H1 (cell line): ENCODE results near the gene QRICH1. TPM values are rescaled to one million over a fixed set of nuclear protein-coding genes. Genes with fewer than 3 reads are reported as not detected.

Experiments
- CTCF ChIA-PET: fragments of 300-600 bp; sonication (Branson Sonifier 250); formaldehyde crosslinking; loops from one replicate; lab custom pipeline; 2021; ENCODE audit not compliant: partially characterized antibody; lab: Charles Lee
- POLR2A ChIA-PET: fragments of 300-600 bp; sonication (Branson Sonifier 250); formaldehyde crosslinking; loops from one replicate; lab custom pipeline; 2021; ENCODE audit warnings: inconsistent platforms; ENCODE audit not compliant: partially characterized antibody; lab: Charles Lee
- DNase-seq, 2 experiments: peaks; one replicate each; pipeline versions ENCODE4 v3.0.0 to v3.0.0-alpha.2; 2010 to 2022; ENCODE audit warnings: low spot score in 2 of 2, low read depth in 1 of 2, mixed read lengths in 1 of 2
- FAIRE-seq: peaks from 2 replicates; lab custom pipeline; 2011; peaks lifted over from hg19 to GRCh38; lab: Jason Lieb, UNC
- H2AFZ ChIP-seq: 2 replicates; pipeline ENCODE4 v1.8.1; 2012; ENCODE audit warnings: low read length, inconsistent platforms
- H2AK5ac ChIP-seq: 2 replicates; pipeline ENCODE4 v1.6.1; 2013; ENCODE audit warnings: low read depth, low read length
- H2BK120ac ChIP-seq: replicated peaks from 2 replicates; pipeline ENCODE3; 2013; ENCODE audit warnings: low read depth, low read length, inconsistent platforms
- H2BK12ac ChIP-seq: 2 replicates; pipeline ENCODE4 v1.6.1; 2013; ENCODE audit warnings: low read depth, low read length
- H2BK15ac ChIP-seq: 2 replicates; pipeline ENCODE4 v1.6.1; 2013; ENCODE audit warnings: low read length
- H2BK20ac ChIP-seq: 2 replicates; pipeline ENCODE4 v1.6.1; 2013; ENCODE audit warnings: low read length
- H2BK5ac ChIP-seq: 2 replicates; pipeline ENCODE4 v1.6.1; 2013; ENCODE audit warnings: low read depth, low read length
- H3K14ac ChIP-seq: 2 replicates; pipeline ENCODE4 v1.6.1; 2013; ENCODE audit warnings: inconsistent platforms; ENCODE audit not compliant: insufficient read length
- H3K18ac ChIP-seq: 2 replicates; pipeline ENCODE4 v1.6.1; 2013; ENCODE audit warnings: low read length; ENCODE audit errors: extremely low read depth
- H3K23ac ChIP-seq: 2 replicates; pipeline ENCODE4 v1.6.1; 2013; ENCODE audit warnings: inconsistent platforms; ENCODE audit not compliant: insufficient read length
- H3K23me2 ChIP-seq: 2 replicates; pipeline ENCODE4 v1.6.1; 2013; ENCODE audit warnings: low read depth, low read length
- H3K27ac ChIP-seq: 2 replicates; pipeline ENCODE4 v1.6.1; 2011; ENCODE audit warnings: low read depth, low read length, inconsistent platforms
- H3K27me3 ChIP-seq, 4 experiments: replicated peaks in 1 of 4; 1 replicate in 1 of 4; 2 replicates in 3 of 4; pipeline versions ENCODE4 v1.6.1 to v1.8.1; 2011 to 2013; ENCODE audit warnings: low read length in 3 of 4, mild to moderate bottlenecking in 3 of 4, inconsistent platforms in 2 of 4, mixed read lengths in 2 of 4, moderate library complexity in 1 of 4; ENCODE audit not compliant: control insufficient read depth in 3 of 4, insufficient read depth in 3 of 4; ENCODE audit errors: extremely low read depth in 1 of 4
- H3K36me3 ChIP-seq, 4 experiments: 2 replicates each; pipeline versions ENCODE4 v1.6.1 to v1.8.1; 2011 to 2013; ENCODE audit warnings: mild to moderate bottlenecking in 4 of 4, low read length in 3 of 4, moderate library complexity in 2 of 4, control low read depth in 1 of 4, inconsistent platforms in 1 of 4; ENCODE audit not compliant: insufficient read depth in 4 of 4, control insufficient read depth in 2 of 4
- H3K4ac ChIP-seq: replicated peaks from 2 replicates; pipeline ENCODE3; 2013; ENCODE audit warnings: low read length, low read depth, mixed read lengths, inconsistent platforms; ENCODE audit not compliant: insufficient read length
- H3K4me1 ChIP-seq, 4 experiments: replicated peaks in 1 of 4; 1 replicate in 1 of 4; 2 replicates in 3 of 4; pipeline versions ENCODE4 v1.6.1 to v1.8.1; 2011 to 2013; ENCODE audit warnings: low read length in 3 of 4, inconsistent platforms in 2 of 4, mixed read lengths in 1 of 4; ENCODE audit not compliant: insufficient read depth in 4 of 4, control insufficient read depth in 3 of 4
- H3K4me2 ChIP-seq, 2 experiments: 2 replicates each; pipeline versions ENCODE4 v1.6.1 to v1.8.1; 2011 to 2013; ENCODE audit warnings: low read depth in 2 of 2, low read length in 2 of 2, control low read depth in 1 of 2, inconsistent platforms in 1 of 2, mild to moderate bottlenecking in 1 of 2; ENCODE audit not compliant: insufficient read depth in 1 of 2
- H3K4me3 ChIP-seq, 4 experiments: fragments of 200-600, 300-600 bp in 1 of 4; sonication (generic), shearing (Covaris generic), sonication (Bioruptor Twin) in 1 of 4; 2 replicates each; pipeline versions ENCODE4 v1.5.1 to v1.8.1; 2011 to 2016; ENCODE audit warnings: low read length in 4 of 4, low read depth in 3 of 4, control low read depth in 2 of 4, inconsistent platforms in 2 of 4, mild to moderate bottlenecking in 2 of 4, mixed read lengths in 1 of 4, moderate library complexity in 1 of 4; ENCODE audit not compliant: insufficient read depth in 2 of 4; ENCODE audit errors: extremely low read depth in 1 of 4
- H3K56ac ChIP-seq: replicated peaks from 2 replicates; pipeline ENCODE3; 2013; ENCODE audit warnings: low read depth, mild to moderate bottlenecking, mixed read lengths, low read length, inconsistent platforms; ENCODE audit not compliant: insufficient read length
- H3K79me1 ChIP-seq: 2 replicates; pipeline ENCODE4 v1.6.1; 2013; ENCODE audit warnings: low read depth, low read length, control low read depth
- H3K79me2 ChIP-seq, 2 experiments: 2 replicates each; pipeline versions ENCODE4 v1.6.1 to v1.8.1; 2012 to 2013; ENCODE audit warnings: low read length in 2 of 2, mild to moderate bottlenecking in 2 of 2, inconsistent platforms in 1 of 2; ENCODE audit not compliant: insufficient read depth in 2 of 2, control insufficient read depth in 1 of 2
- H3K9ac ChIP-seq, 4 experiments: replicated peaks in 1 of 4; 1 replicate in 1 of 4; 2 replicates in 3 of 4; pipeline versions ENCODE4 v1.6.1 to v1.8.1; 2011 to 2013; ENCODE audit warnings: low read depth in 3 of 4, low read length in 3 of 4, control low read depth in 2 of 4, mild to moderate bottlenecking in 2 of 4, moderate library complexity in 2 of 4, inconsistent platforms in 1 of 4; ENCODE audit errors: extremely low read depth in 1 of 4
- H3K9me3 ChIP-seq, 2 experiments: 2 replicates each; pipeline versions ENCODE4 v1.6.1 to v1.8.1; 2012 to 2013; ENCODE audit warnings: mild to moderate bottlenecking in 2 of 2, moderate library complexity in 2 of 2, control low read depth in 1 of 2, inconsistent platforms in 1 of 2, low read depth in 1 of 2, low read length in 1 of 2, mixed read lengths in 1 of 2; ENCODE audit not compliant: insufficient read depth in 2 of 2
- H4K20me1 ChIP-seq, 2 experiments: replicated peaks in 1 of 2; 2 replicates each; pipeline versions ENCODE3 to v1.8.1; 2011 to 2013; ENCODE audit warnings: inconsistent platforms in 2 of 2, low read length in 2 of 2, mild to moderate bottlenecking in 1 of 2; ENCODE audit not compliant: insufficient read depth in 2 of 2, control insufficient read depth in 1 of 2
- H4K5ac ChIP-seq: 2 replicates; pipeline ENCODE4 v1.6.1; 2013; ENCODE audit warnings: low read length, low read depth, mixed read lengths, inconsistent platforms; ENCODE audit not compliant: insufficient read length
- H4K8ac ChIP-seq: 2 replicates; pipeline ENCODE4 v1.8.0; 2013; ENCODE audit warnings: mild to moderate bottlenecking, moderate library complexity, low read length, inconsistent platforms; ENCODE audit not compliant: insufficient read depth; ENCODE audit errors: extremely low read depth
- H4K91ac ChIP-seq: replicated peaks from 2 replicates; pipeline ENCODE3; 2013; ENCODE audit warnings: low read length, mixed read lengths, inconsistent platforms; ENCODE audit not compliant: insufficient read length
- GTF2F1 ChIP-seq: IDR thresholded peaks from 2 replicates; pipeline ENCODE4 v1.6.1; 2012; ENCODE audit warnings: low read depth, low read length, improper control_type of control experiment, borderline replicate concordance
- WGBS, 2 experiments: shearing (Covaris generic) in 1 of 2; methylation state at CpG; one replicate each; pipeline versions ENCODE4 v1.1.6 to v1.1.7; 2013 to 2015; ENCODE audit warnings: low lambda C conversion rate in 2 of 2, mixed read lengths in 2 of 2, inconsistent platforms in 1 of 2, low coverage in 1 of 2, missing lambda C conversion rate in 1 of 2; ENCODE audit not compliant: insufficient replicate concordance in 2 of 2, insufficient coverage in 1 of 2, insufficient read length in 1 of 2; ENCODE audit errors: extremely low coverage in 1 of 2, missing lambda C conversion rate in 1 of 2; 5-methylcytosine and 5-hydroxymethylcytosine counted together
- polyA plus RNA-seq, 7 experiments: library from polyadenylated mRNA; depleted of rRNA in 3 of 7; stranded (reverse) in 5 of 7; unstranded in 2 of 7; fragments of >200 nt in 5 of 7; fragments of 200-250 nt in 2 of 7; gene quantifications; 1 replicate in 5 of 7; 2 replicates in 1 of 7; 4 replicates in 1 of 7; pipeline versions ENCODE4 v1.2.1 to v1.2.3, GENCODE V29; 2011 to 2013; ENCODE audit warnings: missing spikeins in 2 of 7, mixed read lengths in 2 of 7
- total RNA-seq: library from RNA; stranded (reverse); fragmentation: NEBNext Ultra II Directional; extraction: Animal tissue kit (Norgen Biotek cat#: 25700); gene quantifications from 2 replicates; pipeline ENCODE4 v1.2.1, GENCODE V29; 2021

The QRICH1 gene
- total and polyA plus RNA-seq, 2 of the 8 experiments (the other 6 are each of a cell fraction or from before 2014, with no cell fraction given) = 128 to 142 TPM

GRCh38 chr3:49092938-49093852 lies 676 bp downstream of the QRICH1 start:
- Histone ChIP-seq H3K4me3 (peak overlapping the region; percentile 80 to 99 (median 89)), H3K23me2 (peaks cover 9% of the 10 kb centered on the region), H2BK120ac (no peak overlapping the region), H3K4ac (peak overlapping the region; percentile 57), H4K5ac (peak overlapping the region; percentile 79), H3K79me1 (peaks cover 2% of the 10 kb centered on the region; the same call in 1 of the 2 replicates), H3K18ac (no peak overlapping the region; the same call in 1 of the 2 replicates), H3K9ac (peak overlapping the region; percentile 92 to 100 (median 94)), H3K4me2 (peak overlapping the region; percentile 74 to 89), H3K56ac (peak overlapping the region; percentile 90), H3K79me2 (peaks cover 21 to 50% of the 10 kb centered on the region in 2 experiments), H2BK15ac (no peak overlapping the region), H2BK12ac (no peak overlapping the region), H3K27me3 (no peaks in the 10 kb centered on the region), H3K14ac (peak overlapping the region; percentile 43), H4K91ac (peak overlapping the region; percentile 57), H3K9me3 (no peaks in the 10 kb centered on the region), H2BK5ac (peak overlapping the region; percentile 67), H3K23ac (no peak overlapping the region), H4K8ac (peak overlapping the region; percentile 100), H4K20me1 (peaks cover 2% of the 10 kb centered on the region in 2 experiments), H2BK20ac (no peak overlapping the region), H2AFZ (no peak overlapping the region), H2AK5ac (0 out of 2 replicates have a peak overlapping the region, but pooled peaks have one; percentile 4), H3K4me1 (no peaks in the 10 kb centered on the region; a peak in 1 of 7 replicates), H3K36me3 (peaks cover 3 to 18% (median 11%) of the 10 kb centered on the region in 4 experiments; a peak in 7 of 8 replicates), H3K27ac (peak overlapping the region; percentile 88)
- peak; percentile 38 to 90 for DNase-seq
- ChIA-PET POLR2A (interaction anchor here (0.6 to 27.9 kb wide), 59 partner anchors 7 to 534 kb away, joined by 3 to 508 read pairs (median 4); partner anchors contain the start of genes C3orf62, CELSR3, DAG1 and DALRD3), CTCF (interaction anchor here (0.6 to 4.3 kb wide), 13 partner anchors 11 to 104 kb away, joined by 3 to 34 read pairs (median 5); partner anchors contain the start of genes NDUFAF3 and QARS1)
- no peak for FAIRE-seq
- 2% methylated on average over 48 of the region's 86 CpGs; no CpG with 5 or more reads in 1 of the 2 experiments for WGBS, 2 experiments
- no peak for TF ChIP-seq GTF2F1
